HCT116 (cell line): ENCODE measurements around the gene KCNH2. TPM values are rescaled to one million over a fixed set of nuclear protein-coding genes. Genes with fewer than 3 reads are reported as not detected.
A peak's percentile ranks its signal among the peaks of the same experiment; 100 is the strongest.

Experiments used
- ATAC-seq: fragments of 200-7000 bp; cut with Tn5 transposase; 2 replicates; pipeline ENCODE4 v1.9.1; 2020; ENCODE audit warnings: mild to moderate bottlenecking, moderate library complexity
- BruUV-seq: library from RNA; stranded (reverse); fragments of 400-500 nt; replicated peaks from 2 replicates; lab custom pipeline; 2021; lab: Mats Ljungman, UMichigan
- CTCF ChIA-PET: fragments of 300-600 bp; sonication (Branson Sonifier 250); formaldehyde crosslinking; loops from one replicate; lab custom pipeline; 2021; ENCODE audit warnings: antibody characterized with exemption; lab: Charles Lee
- POLR2A ChIA-PET: fragments of 300-600, 350-600 bp; sonication (Branson Sonifier 250); formaldehyde crosslinking; loops from one replicate; lab custom pipeline; 2021; ENCODE audit warnings: antibody characterized with exemption; lab: Charles Lee
- RAD21 ChIA-PET, 2 experiments: fragments of 300-600 bp; sonication (Branson Sonifier 250); formaldehyde crosslinking; loops; one replicate each; lab custom pipeline; 2023; ENCODE audit warnings: low total read pairs in 2 of 2; ENCODE audit not compliant: uncharacterized antibody in 2 of 2, unreplicated experiment in 2 of 2, low non-redundant PET in 1 of 2; lab: Charles Lee
- DNase-seq: peaks from one replicate; pipeline ENCODE4 v3.0.0-alpha.2; 2010; ENCODE audit warnings: low read depth, low spot score
- H2AFZ ChIP-seq: fragments of 200-600 bp; shearing (Covaris generic), sonication (generic); 2 replicates; pipeline ENCODE4 v1.6.1; 2017; ENCODE audit warnings: low read depth, mixed run types, mixed read lengths, antibody characterized with exemption, low read length; ENCODE audit not compliant: poor library complexity, severe bottlenecking
- H3K27ac ChIP-seq: 2 replicates; pipeline ENCODE4 v1.5.1; 2012; ENCODE audit warnings: low read depth, low read length
- H3K27me3 ChIP-seq: fragments of 200-600 bp; sonication (generic); 2 replicates; pipeline ENCODE4 v1.6.1; 2016; ENCODE audit warnings: mixed run types, low read length, mixed read lengths; ENCODE audit not compliant: insufficient read depth
- H3K36me3 ChIP-seq, 2 experiments: fragments of 200-500 bp in 1 of 2; fragments of 200-600 bp in 1 of 2; sonication (Bioruptor generic) in 1 of 2; sonication (generic) in 1 of 2; 2 replicates each; pipeline versions ENCODE4 v1.5.1 to v1.6.1; 2014 to 2016; ENCODE audit warnings: low read length in 2 of 2, inconsistent platforms in 1 of 2, mixed read lengths in 1 of 2, mixed run types in 1 of 2; ENCODE audit not compliant: insufficient read depth in 2 of 2, control insufficient read depth in 1 of 2
- H3K4me1 ChIP-seq, 2 experiments: fragments of 200-600 bp in 1 of 2; sonication (generic) in 1 of 2; 2 replicates each; pipeline versions ENCODE4 v1.5.1 to v1.6.1; 2012 to 2017; ENCODE audit warnings: low read length in 2 of 2, inconsistent platforms in 1 of 2, mild to moderate bottlenecking in 1 of 2, mixed read lengths in 1 of 2, mixed run types in 1 of 2, moderate library complexity in 1 of 2; ENCODE audit not compliant: insufficient read depth in 2 of 2, control insufficient read depth in 1 of 2
- H3K4me2 ChIP-seq: fragments of 200-600 bp; sonication (generic); 2 replicates; pipeline ENCODE4 v1.6.1; 2017; ENCODE audit warnings: mixed run types, low read length, mixed read lengths
- H3K4me3 ChIP-seq, 2 experiments: fragments of 200-600 bp in 1 of 2; sonication (generic) in 1 of 2; replicated peaks in 1 of 2; 2 replicates each; pipeline ENCODE4 v1.5.1; 2011 to 2016; ENCODE audit warnings: low read length in 2 of 2, control low read depth in 1 of 2, low read depth in 1 of 2, mild to moderate bottlenecking in 1 of 2, mixed read lengths in 1 of 2, mixed run types in 1 of 2
- H3K79me2 ChIP-seq: fragments of 200-600 bp; sonication (generic); 2 replicates; pipeline ENCODE4 v1.6.1; 2017; ENCODE audit warnings: mild to moderate bottlenecking, mixed run types, low read length, moderate library complexity, mixed read lengths; ENCODE audit not compliant: insufficient read depth
- H3K9ac ChIP-seq: fragments of 200-600 bp; sonication (generic); 2 replicates; pipeline ENCODE4 v1.6.1; 2016; ENCODE audit warnings: low read length, mixed read lengths
- H3K9me2 ChIP-seq: fragments of 200-600 bp; sonication (generic), shearing (Covaris generic); 2 replicates; pipeline ENCODE4 v1.6.1; 2017; ENCODE audit warnings: mixed run types, mild to moderate bottlenecking, moderate library complexity; ENCODE audit not compliant: insufficient read depth
- H3K9me3 ChIP-seq, 2 experiments: fragments of 200-500 bp in 1 of 2; fragments of 200-600 bp in 1 of 2; sonication (Bioruptor generic) in 1 of 2; sonication (generic) in 1 of 2; 2 replicates each; pipeline ENCODE4 v1.6.1; 2014 to 2017; ENCODE audit warnings: low read length in 2 of 2, mixed read lengths in 2 of 2, inconsistent platforms in 1 of 2, low read depth in 1 of 2, mild to moderate bottlenecking in 1 of 2, mixed run types in 1 of 2, moderate library complexity in 1 of 2; ENCODE audit not compliant: control insufficient read depth in 1 of 2, insufficient read depth in 1 of 2
- H4K20me1 ChIP-seq: fragments of 200-600 bp; sonication (generic), shearing (Covaris generic); 2 replicates; pipeline ENCODE4 v1.6.1; 2017; ENCODE audit warnings: mixed run types, mild to moderate bottlenecking, moderate library complexity; ENCODE audit not compliant: insufficient read depth
- CTCF ChIP-seq, 3 experiments: fragments of 200-600 bp in 1 of 3; sonication (generic) in 1 of 3; IDR thresholded peaks in 2 of 3; conservative IDR thresholded peaks in 1 of 3; 2 replicates each; pipeline ENCODE4 v1.5.1; 2012 to 2017; ENCODE audit warnings: low read depth in 2 of 3, low read length in 2 of 3, antibody characterized with exemption in 1 of 3, borderline replicate concordance in 1 of 3, control low read depth in 1 of 3, mild to moderate bottlenecking in 1 of 3, mixed read lengths in 1 of 3, mixed run types in 1 of 3, moderate library complexity in 1 of 3; ENCODE audit not compliant: insufficient read depth in 1 of 3
- EGR1 ChIP-seq: IDR thresholded peaks from 2 replicates; pipeline ENCODE4 v1.6.1; 2012; ENCODE audit warnings: low read depth
- JUND ChIP-seq: IDR thresholded peaks from 2 replicates; pipeline ENCODE4 v1.6.1; 2012
- SIN3A ChIP-seq: IDR thresholded peaks from 2 replicates; pipeline ENCODE4 v1.6.1; 2012; ENCODE audit warnings: low read depth
- intact Hi-C: fragments of 100-400 bp; cut with micrococcal nuclease; formaldehyde crosslinking; loops from 2 replicates; pipeline ENCODE4 v1.10.0; 2022
- total RNA-seq: library from RNA; stranded (reverse); gene quantifications from one replicate; pipeline ENCODE4 v1.2.1, GENCODE V29; 2021; ENCODE audit not compliant: unreplicated experiment

The KCNH2 gene
- total RNA-seq, 1 experiment from 2014 or later, result 9.7 TPM

GRCh38 chr7:150986556-150986955 lies 8.4 kb upstream of the KCNH2 start:
- no peaks in the 10 kb centered on the region for H4K20me1 ChIP-seq
- POLR2A ChIA-PET, result no interaction called here
- peaks cover 20% of the 10 kb centered on the region; the same call in 1 of the 2 replicates for H3K27me3 ChIP-seq
- BruUV-seq, result no TSS peak
- DNase-seq (no peak), ATAC-seq (no peak)
- peaks cover 8 to 31% of the 10 kb centered on the region in 2 experiments; a peak in 2 of 4 replicates for H3K9me3 ChIP-seq
- H3K4me2 ChIP-seq, result no peak overlapping the region
- H2AFZ ChIP-seq, result no peak overlapping the region
- no peak overlapping the region for H3K4me3 ChIP-seq
- RAD21 ChIA-PET, result interaction anchor here in 1 of 2 experiments (0.6 kb wide), 1 partner anchor 52 kb away, joined by 3 read pairs; no protein-coding TSS in a partner anchor
- H3K27ac ChIP-seq, result no peak overlapping the region
- H3K9ac ChIP-seq, result no peak overlapping the region
- H3K4me1 ChIP-seq, result peaks cover 0 to 16% of the 10 kb centered on the region in 2 experiments; a peak in 2 of 4 replicates
- H3K79me2 ChIP-seq, result no peaks in the 10 kb centered on the region
- intact Hi-C loops, result loop anchor here (1.0 kb wide), 1 partner anchor 88 kb away; no protein-coding TSS in a partner anchor
- no peak for TF ChIP-seq JUND
- no peak for TF ChIP-seq EGR1
- no peaks in the 10 kb centered on the region for H3K36me3 ChIP-seq
- no peaks in the 10 kb centered on the region for H3K9me2 ChIP-seq
- CTCF ChIA-PET, result interaction anchor here (1.0 to 1.6 kb wide), 5 partner anchors 8 to 88 kb away, joined by 3 to 5 read pairs (median 4); no protein-coding TSS in a partner anchor

- CTCF ChIA-PET, result interaction anchor here (1.0 to 1.6 kb wide), 6 partner anchors 8 to 88 kb away, joined by 3 to 5 read pairs (median 4); no protein-coding TSS in a partner anchor
Observed at GRCh38 chr7:150986099-150986512, 8.0 kb upstream of the KCNH2 start.

More at GRCh38 chr7:150986099-150986512, 8.0 kb upstream of the KCNH2 start:
- no peak overlapping the region for H3K27ac ChIP-seq
- no peak for DNase-seq
- TF ChIP-seq CTCF (IDR thresholded peaks at IDR 0.05 in 2 of 3, conservative IDR thresholded peaks at IDR 0.05 in 1 of 3; ENCODE audit: borderline replicate concordance in 1 of 3, insufficient read depth in 1 of 3, low read depth in 2 of 3, low read length in 2 of 3), result peak; percentile 68 to 80 (median 76)
- TF ChIP-seq SIN3A, result no peak
- TF ChIP-seq, all 23 proteins: peak for 1
- Histone ChIP-seq H4K20me1 (no peaks in the 10 kb centered on the region), H3K4me2 (no peak overlapping the region), H3K9me3 (peaks cover 8 to 26% of the 10 kb centered on the region in 2 experiments; a peak in 2 of 4 replicates), H3K9ac (no peak overlapping the region), H3K27me3 (peaks cover 25% of the 10 kb centered on the region; the same call in 1 of the 2 replicates), H3K79me2 (no peaks in the 10 kb centered on the region), H3K4me1 (peaks cover 0 to 11% of the 10 kb centered on the region in 2 experiments; a peak in 2 of 4 replicates), H2AFZ (no peak overlapping the region), H3K9me2 (no peaks in the 10 kb centered on the region), H3K4me3 (no peak overlapping the region), H3K36me3 (no peaks in the 10 kb centered on the region)
- ChIA-PET POLR2A (no interaction called here), RAD21 (no interaction called here)
- intact Hi-C loops, result loop anchor here (1.0 kb wide), 1 partner anchor 88 kb away; no protein-coding TSS in a partner anchor
- no TSS peak for BruUV-seq
- ATAC-seq, result peak; percentile 89
